Kidney (tissue), 14 donors: ENCODE data around the gene ZNF33B. TPM values are rescaled to one million over a fixed set of nuclear protein-coding genes. Genes with fewer than 3 reads are reported as not detected.

ENCODE experiments used
- DNase-seq, 5 donors: peaks; one replicate each; pipeline ENCODE4 v3.0.0-alpha.2; 2013 to 2020
- FAIRE-seq: peaks from 2 replicates; lab custom pipeline; 2012; peaks lifted over from hg19 to GRCh38; lab: Jason Lieb, UNC
- H3K27ac ChIP-seq, 2 donors: one replicate each; pipeline ENCODE4 v1.7.0; 2013; ENCODE audit warnings: low read depth in 2 of 2, low read length in 2 of 2, inconsistent platforms in 1 of 2
- H3K27me3 ChIP-seq: one replicate; pipeline ENCODE4 v1.7.1; 2013; ENCODE audit warnings: low read length, inconsistent platforms; ENCODE audit not compliant: control insufficient read depth, insufficient read depth
- H3K36me3 ChIP-seq, 3 donors: one replicate each; pipeline versions ENCODE4 v1.7.0 to v1.7.1; 2013; ENCODE audit warnings: low read length in 3 of 3, control low read depth in 1 of 3, inconsistent platforms in 1 of 3; ENCODE audit not compliant: insufficient read depth in 3 of 3, control insufficient read depth in 2 of 3
- H3K4me1 ChIP-seq, 3 donors: one replicate each; pipeline versions ENCODE4 v1.7.0 to v1.7.1; 2013; ENCODE audit warnings: low read length in 3 of 3, inconsistent platforms in 1 of 3, low read depth in 1 of 3; ENCODE audit not compliant: control insufficient read depth in 2 of 3, insufficient read depth in 2 of 3
- H3K4me3 ChIP-seq, 3 donors: one replicate each; pipeline versions ENCODE4 v1.7.0 to v1.8.1; 2013; ENCODE audit warnings: low read length in 3 of 3, control low read depth in 1 of 3, inconsistent platforms in 1 of 3
- H3K9ac ChIP-seq, 3 donors: one replicate each; pipeline versions ENCODE4 v1.7.0 to v1.7.1; 2013; ENCODE audit warnings: low read length in 3 of 3, control low read depth in 1 of 3, inconsistent platforms in 1 of 3
- H3K9me3 ChIP-seq, 3 donors: one replicate each; pipeline versions ENCODE4 v1.7.0 to v1.7.1; 2013; ENCODE audit warnings: low read length in 3 of 3, control low read depth in 1 of 3, inconsistent platforms in 1 of 3; ENCODE audit not compliant: control insufficient read depth in 2 of 3, insufficient read depth in 1 of 3
- CTCF ChIP-seq: IDR thresholded peaks from 3 replicates; pipeline ENCODE4 v1.5.1; 2012; ENCODE audit warnings: mild to moderate bottlenecking, moderate library complexity, borderline replicate concordance; ENCODE audit not compliant: insufficient read depth; ENCODE audit errors: extremely low read depth
- intact Hi-C: fragments of 100-400 bp; cut with DNase I; formaldehyde crosslinking; loops from one replicate; pipeline ENCODE4 v1.11.1; 2022
- polyA plus RNA-seq: library from polyadenylated mRNA; stranded (reverse); fragments of 350-450 nt; fragmentation: Illumina TruSeq; extraction: RNeasy Lipid Tissue Mini Kit (QIAGEN cat#74804); gene quantifications from one replicate; pipeline ENCODE4 v1.2.3, GENCODE V29; 2014; ENCODE audit warnings: low read depth, low replicate concordance; ENCODE audit not compliant: insufficient read depth
- total RNA-seq: library from RNA; stranded (reverse); fragmentation: NEBNext Ultra II Directional; extraction: Animal tissue kit (Norgen Biotek cat#: 25700); gene quantifications from one replicate; pipeline ENCODE4 v1.2.1, GENCODE V29; 2021
- donor health status: control.
- donor health status: control.
- donor health status: control.
- donor health status: control.
- donor health status: control.
- donor health status: DM: yes; HTN: yes; CAD: no.
- donor health status: Normal renal cell carcinoma (clear cell type).

The ZNF33B gene
- total and polyA plus RNA-seq, 2 donors from 2014 or later = 15.5 to 47.0 TPM

- no peak overlapping the region for H3K4me3 ChIP-seq
- no peak for FAIRE-seq
- no peak for TF ChIP-seq CTCF
- no peaks in the 10 kb centered on the region for H3K36me3 ChIP-seq
- H3K27me3 ChIP-seq = no peaks in the 10 kb centered on the region
- DNase-seq = peak in 1 of 5 donors; percentile 16
- H3K9ac ChIP-seq = no peak overlapping the region
- peaks cover 0 to 15% (median 14%) of the 10 kb centered on the region in 3 donors for H3K4me1 ChIP-seq
- no peak overlapping the region for H3K27ac ChIP-seq
- intact Hi-C loops = no loop called here
- H3K9me3 ChIP-seq = no peaks in the 10 kb centered on the region
Observed at GRCh38 chr10:42645103-42645502, 6.7 kb upstream of the ZNF33B start.

DNA sequence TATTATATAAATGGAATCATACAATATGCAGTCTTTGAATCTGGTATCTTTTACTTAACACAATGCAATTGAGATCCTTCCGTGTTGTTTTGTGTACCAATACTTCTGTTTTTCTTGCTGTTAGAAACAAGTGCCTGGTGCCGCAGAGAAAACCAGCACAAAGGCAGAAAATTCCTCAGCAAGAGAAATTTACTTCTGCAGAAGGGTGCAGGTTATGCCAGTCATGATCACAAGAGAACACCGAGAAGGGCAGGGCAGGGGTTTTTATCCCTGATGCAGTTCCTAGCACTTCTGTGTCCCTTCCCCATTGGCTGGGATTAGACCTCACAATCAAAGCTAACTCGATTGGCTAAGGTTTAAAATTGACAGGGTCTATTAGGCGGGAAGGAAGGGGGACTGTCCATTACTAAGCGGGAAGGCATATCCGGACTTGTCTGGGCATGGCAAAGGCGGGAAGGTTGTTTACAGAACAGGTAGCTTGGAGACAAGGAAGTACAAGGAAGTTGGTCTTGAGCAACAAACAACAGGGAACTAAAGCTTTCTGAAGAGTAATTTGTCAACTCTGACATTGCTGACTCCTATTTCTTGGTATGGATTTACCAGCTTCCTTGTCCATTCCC lies 2.4 kb upstream of the ZNF33B start:
- intact Hi-C loops = no loop called here
- Histone ChIP-seq H3K27me3 (no peaks in the 10 kb centered on the region), H3K4me1 (peaks cover 0 to 6% (median 5%) of the 10 kb centered on the region in 3 donors), H3K9ac (no peak overlapping the region), H3K9me3 (no peaks in the 10 kb centered on the region), H3K4me3 (no peak overlapping the region), H3K36me3 (no peaks in the 10 kb centered on the region), H3K27ac (no peak overlapping the region)
- TF ChIP-seq CTCF = no peak
- FAIRE-seq (no peak), DNase-seq (peak in 1 of 5 donors; percentile 2)

- FAIRE-seq (no peak), DNase-seq (no peak)
- Histone ChIP-seq H3K9ac (peak overlapping the region; percentile 70 to 86 (median 78)), H3K4me1 (peaks cover 0 to 6% (median 5%) of the 10 kb centered on the region in 3 donors), H3K4me3 (peak overlapping the region; percentile 72 to 97 (median 93)), H3K27ac (peak overlapping the region; percentile 95 to 98), H3K9me3 (no peaks in the 10 kb centered on the region), H3K27me3 (no peaks in the 10 kb centered on the region), H3K36me3 (no peaks in the 10 kb centered on the region)
- TF ChIP-seq CTCF = no peak
- intact Hi-C loops = no loop called here
Observed at GRCh38 chr10:42638821-42639270, 476 bp upstream of the ZNF33B start.
